ENCODE data around the gene MYL7. TPM values are rescaled to one million over a fixed set of nuclear protein-coding genes. Genes with fewer than 3 reads are reported as not detected.
A peak's percentile ranks its signal among the peaks of the same experiment; 100 is the strongest.

The MYL7 gene
- total RNA-seq, 1 donor from 2014 or later: 7.6 TPM

GRCh38 chr7:44101966-44102845 lies 38.9 kb downstream of the MYL7 start:
- TF ChIP-seq CTCF (IDR thresholded peaks at IDR 0.05; ENCODE audit: partially characterized antibody, unreplicated experiment): no peak
- Mint-ChIP-seq H3K4me3 (ENCODE audit: unreplicated experiment) (peak overlapping the region; percentile 48), H3K36me3 (ENCODE audit: unreplicated experiment) (no peaks in the 10 kb centered on the region), H3K4me1 (ENCODE audit: low read depth, unreplicated experiment) (peaks cover 10% of the 10 kb centered on the region), H3K9me3 (ENCODE audit: unreplicated experiment) (no peaks in the 10 kb centered on the region), H3K27ac (ENCODE audit: unreplicated experiment) (peak overlapping the region; percentile 40), H3K27me3 (ENCODE audit: unreplicated experiment) (peaks cover 9% of the 10 kb centered on the region)
- DNase-seq: no peak

GRCh38 chr7:44101303-44101965 lies 39.7 kb downstream of the MYL7 start:
- Mint-ChIP-seq H3K36me3 (ENCODE audit: unreplicated experiment) (no peaks in the 10 kb centered on the region), H3K27ac (ENCODE audit: unreplicated experiment) (peak overlapping the region; percentile 43), H3K4me3 (ENCODE audit: unreplicated experiment) (no peak overlapping the region), H3K9me3 (ENCODE audit: unreplicated experiment) (no peaks in the 10 kb centered on the region), H3K27me3 (ENCODE audit: unreplicated experiment) (peaks cover 9% of the 10 kb centered on the region), H3K4me1 (ENCODE audit: low read depth, unreplicated experiment) (peaks cover 11% of the 10 kb centered on the region)
- DNase-seq: no peak
- no peak for TF ChIP-seq CTCF (IDR thresholded peaks at IDR 0.05; ENCODE audit: partially characterized antibody, unreplicated experiment)

- peak overlapping the region; percentile 15 for H3K4me3 Mint-ChIP-seq (ENCODE audit: unreplicated experiment)
- H3K27me3 Mint-ChIP-seq (ENCODE audit: unreplicated experiment): peaks cover 7% of the 10 kb centered on the region
- H3K4me1 Mint-ChIP-seq (ENCODE audit: low read depth, unreplicated experiment): peaks cover 11% of the 10 kb centered on the region
- DNase-seq: peak; percentile 40
- H3K36me3 Mint-ChIP-seq (ENCODE audit: unreplicated experiment): no peaks in the 10 kb centered on the region
- peak overlapping the region; percentile 85 for H3K27ac Mint-ChIP-seq (ENCODE audit: unreplicated experiment)
- no peaks in the 10 kb centered on the region for H3K9me3 Mint-ChIP-seq (ENCODE audit: unreplicated experiment)
- no peak for TF ChIP-seq CTCF (IDR thresholded peaks at IDR 0.05; ENCODE audit: partially characterized antibody, unreplicated experiment)
Measured at GRCh38 chr7:44100458-44101302, 40.5 kb downstream of the MYL7 start.

- peaks cover 5% of the 10 kb centered on the region for H3K27me3 Mint-ChIP-seq (ENCODE audit: unreplicated experiment)
- H3K36me3 Mint-ChIP-seq (ENCODE audit: unreplicated experiment): no peaks in the 10 kb centered on the region
- H3K4me1 Mint-ChIP-seq (ENCODE audit: low read depth, unreplicated experiment): peaks cover 11% of the 10 kb centered on the region
- TF ChIP-seq CTCF (IDR thresholded peaks at IDR 0.05; ENCODE audit: partially characterized antibody, unreplicated experiment): no peak
- no peak overlapping the region for H3K4me3 Mint-ChIP-seq (ENCODE audit: unreplicated experiment)
- H3K27ac Mint-ChIP-seq (ENCODE audit: unreplicated experiment): peak overlapping the region; percentile 73
- H3K9me3 Mint-ChIP-seq (ENCODE audit: unreplicated experiment): no peaks in the 10 kb centered on the region
- no peak for DNase-seq
Measured at GRCh38 chr7:44099669-44100068, 41.5 kb downstream of the MYL7 start.

Measured in glutamatergic neuron (in vitro differentiated cells).